LNCAP (cell line): ENCODE results near the gene ARMC5.

Source experiments
- CTCF ChIP-seq: fragments of 450-650 bp; IDR thresholded peaks from 2 replicates; pipeline ENCODE4 v1.5.1; 2017; ENCODE audit warnings: mild to moderate bottlenecking

The ARMC5 gene

GRCh38 chr16:31487720-31488467 lies 28.6 kb downstream of the ARMC5 start:
- TF ChIP-seq CTCF, result no peak

- no peak for TF ChIP-seq CTCF
These were observed 29.4 kb downstream of the ARMC5 start for GRCh38 chr16:31488468-31489297.

GRCh38 chr16:31489298-31489564 lies 29.9 kb downstream of the ARMC5 start:
- no peak for TF ChIP-seq CTCF

- no peak for TF ChIP-seq CTCF
These were observed 30.6 kb downstream of the ARMC5 start for GRCh38 chr16:31489616-31490584.

- no peak for TF ChIP-seq CTCF
These were observed 32.6 kb downstream of the ARMC5 start for GRCh38 chr16:31491778-31492418.

- TF ChIP-seq CTCF, result no peak
These were observed 34.3 kb downstream of the ARMC5 start for GRCh38 chr16:31493506-31494125.
